Stomach (tissue), 9 donors: Measurements from ENCODE around the gene CCNI. TPM values are rescaled to one million over a fixed set of nuclear protein-coding genes. Genes with fewer than 3 reads are reported as not detected.

Source experiments
- DNase-seq, 2 donors: peaks; one replicate each; pipeline versions ENCODE4 v3.0.0 to v3.0.0-alpha.2; 2013 to 2019
- H3K27ac ChIP-seq, 5 donors: fragments of 200-600 bp in 4 of 5; sonication (generic) in 4 of 5; one replicate each; pipeline ENCODE4 v1.5.1; 2013 to 2019; ENCODE audit warnings: mild to moderate bottlenecking in 1 of 5, moderate library complexity in 1 of 5
- H3K27me3 ChIP-seq, 3 donors: fragments of 200-600 bp; sonication (generic); one replicate each; pipeline ENCODE4 v1.5.1; 2017 to 2019; ENCODE audit warnings: mixed run types in 1 of 3
- H3K36me3 ChIP-seq, 4 donors: fragments of 200-600 bp; sonication (generic); 1 replicate in 3 of 4; 2 replicates in 1 of 4; pipeline ENCODE4 v1.5.1; 2016 to 2019
- H3K4me1 ChIP-seq, 4 donors: fragments of 200-600 bp; sonication (generic); one replicate each; pipeline ENCODE4 v1.5.1; 2016 to 2019
- H3K4me3 ChIP-seq, 4 donors: fragments of 200-600 bp; sonication (generic) in 3 of 4; one replicate each; pipeline ENCODE4 v1.5.1; 2016 to 2019; ENCODE audit warnings: mild to moderate bottlenecking in 1 of 4
- H3K9me3 ChIP-seq, 4 donors: fragments of 200-600 bp; sonication (generic); one replicate each; pipeline ENCODE4 v1.5.1; 2016 to 2019
- CTCF ChIP-seq, 7 experiments: fragments of 450-650 bp in 4 of 7; fragments of 200-600 bp in 3 of 7; sonication (generic) in 3 of 7; IDR thresholded peaks; one replicate each; pipeline ENCODE4 v1.5.1; 2016 to 2019; ENCODE audit warnings: antibody characterized with exemption in 7 of 7, control low read depth in 2 of 7, mild to moderate bottlenecking in 1 of 7
- EP300 ChIP-seq: sonication (generic); formaldehyde crosslinking; IDR thresholded peaks from one replicate; pipeline ENCODE4 v1.6.1; 2017; ENCODE audit warnings: antibody characterized with exemption
- POLR2A ChIP-seq, 4 donors: fragments of 450-650 bp; IDR thresholded peaks; one replicate each; pipeline ENCODE4 v1.6.1; 2016; ENCODE audit warnings: antibody characterized with exemption in 4 of 4, control low read depth in 2 of 4, mild to moderate bottlenecking in 1 of 4, moderate library complexity in 1 of 4
- POLR2AphosphoS5 ChIP-seq, 3 donors: sonication (generic); formaldehyde crosslinking; IDR thresholded peaks; one replicate each; pipeline ENCODE4 v1.6.1; 2016; ENCODE audit warnings: antibody characterized with exemption in 3 of 3
- WGBS, 5 donors: extraction: QIAGEN DNeasy Blood & Tissue Kit in 3 of 5; methylation state at CpG; one replicate each; pipeline versions ENCODE4 v1.1.5 to v1.1.7; 2013 to 2018; 5-methylcytosine and 5-hydroxymethylcytosine counted together
- intact Hi-C: fragments of 100-400 bp; cut with DNase I; formaldehyde crosslinking; loops from one replicate; pipeline ENCODE4 v1.15.1; 2023; ENCODE audit warnings: low total_unique reads
- polyA plus RNA-seq, 3 donors: library from polyadenylated mRNA; stranded (reverse); fragments of 200-250 nt; gene quantifications; one replicate each; pipeline ENCODE4 v1.2.3, GENCODE V29; 2013
- total RNA-seq, 5 donors: library from RNA; depleted of rRNA; stranded (reverse); fragments of >200 nt; gene quantifications; one replicate each; pipeline versions ENCODE4 v1.1.0 to v1.2.3, GENCODE V29; 2014 to 2016
- donor health status: healthy with polysubstance abuse.
- donor health status: Bipolar disorder and iron deficiency.
- donor health status: healthy.

The CCNI gene
- total and polyA plus RNA-seq, 8 donors = 43.4 to 278 (median 144) TPM

- Histone ChIP-seq H3K27ac (peak overlapping the region in 1 of 5 donors; percentile 23), H3K4me3 (no peak overlapping the region), H3K27me3 (no peaks in the 10 kb centered on the region), H3K36me3 (peaks cover 20 to 86% (median 85%) of the 10 kb centered on the region in 4 donors), H3K4me1 (peaks cover 0 to 31% (median 19%) of the 10 kb centered on the region in 4 donors), H3K9me3 (no peaks in the 10 kb centered on the region)
- WGBS, 5 donors = 51 to 75% (median 62%) methylated on average over 11 of the region's 11 CpGs
- TF ChIP-seq CTCF (IDR thresholded peaks at IDR 0.05) (no peak), POLR2A (IDR thresholded peaks at IDR 0.05) (no peak), POLR2AphosphoS5 (IDR thresholded peaks at IDR 0.05) (no peak), EP300 (no peak)
- DNase-seq = peak; percentile 28 to 59
- intact Hi-C loops = no loop called here
These were observed 51.9 kb downstream of the CCNI start for GRCh38 chr4:77023920-77024319.

- no peak for TF ChIP-seq EP300
- no peak for TF ChIP-seq POLR2A (IDR thresholded peaks at IDR 0.05)
- no peak for TF ChIP-seq POLR2AphosphoS5 (IDR thresholded peaks at IDR 0.05)
- TF ChIP-seq CTCF (IDR thresholded peaks at IDR 0.05) = no peak
- 65 to 80% (median 79%) methylated on average over 4 to 5 of the region's 5 CpGs for WGBS, 5 donors
- H3K9me3 ChIP-seq = no peaks in the 10 kb centered on the region
- intact Hi-C loops = no loop called here
- H3K36me3 ChIP-seq = peaks cover 10 to 84% (median 76%) of the 10 kb centered on the region in 4 donors
- H3K27me3 ChIP-seq = no peaks in the 10 kb centered on the region
- H3K27ac ChIP-seq = peak overlapping the region in 1 of 5 donors; percentile 12
- no peak overlapping the region for H3K4me3 ChIP-seq
- peaks cover 0 to 31% (median 19%) of the 10 kb centered on the region in 4 donors for H3K4me1 ChIP-seq
- DNase-seq = no peak
These were observed 53.1 kb downstream of the CCNI start for GRCh38 chr4:77022560-77023179.

GRCh38 chr4:77021614-77022089, 54.1 kb downstream of the CCNI start:
- peak overlapping the region; percentile 21 to 52 (median 49) for H3K27ac ChIP-seq
- no peak overlapping the region for H3K4me3 ChIP-seq
- TF ChIP-seq EP300 (no peak), POLR2A (IDR thresholded peaks at IDR 0.05) (no peak), CTCF (IDR thresholded peaks at IDR 0.05) (no peak), POLR2AphosphoS5 (IDR thresholded peaks at IDR 0.05) (peak in 1 of 3 donors; percentile 7)
- H3K9me3 ChIP-seq = no peaks in the 10 kb centered on the region
- H3K27me3 ChIP-seq = no peaks in the 10 kb centered on the region
- peaks cover 0 to 31% (median 19%) of the 10 kb centered on the region in 4 donors for H3K4me1 ChIP-seq
- peaks cover 6 to 80% (median 69%) of the 10 kb centered on the region in 4 donors for H3K36me3 ChIP-seq
- WGBS, 5 donors = 20 to 46% (median 33%) methylated on average over 5 of the region's 5 CpGs
- DNase-seq = peak in 1 of 2 donors; percentile 34
- intact Hi-C loops = no loop called here

- Histone ChIP-seq H3K27me3 (no peaks in the 10 kb centered on the region), H3K4me1 (peaks cover 0 to 31% (median 19%) of the 10 kb centered on the region in 4 donors), H3K9me3 (no peaks in the 10 kb centered on the region), H3K4me3 (no peak overlapping the region), H3K27ac (no peak overlapping the region), H3K36me3 (peaks cover 16 to 79% (median 69%) of the 10 kb centered on the region in 4 donors)
- intact Hi-C loops = no loop called here
- TF ChIP-seq POLR2A (IDR thresholded peaks at IDR 0.05) (no peak), POLR2AphosphoS5 (IDR thresholded peaks at IDR 0.05) (no peak), CTCF (IDR thresholded peaks at IDR 0.05) (no peak), EP300 (no peak)
- 72 to 81% (median 81%) methylated on average over 3 of the region's 3 CpGs for WGBS, 5 donors
- DNase-seq = no peak
These were observed 55.8 kb downstream of the CCNI start for GRCh38 chr4:77020017-77020416.
